ENCODE results near the gene TAF3.
A peak's percentile ranks its signal among the peaks of the same experiment; 100 is the strongest.

TAF3 gene

GRCh38 chr10:8048281-8049008 lies 230.1 kb downstream of the TAF3 start:
- no peak for DNase-seq (ENCODE audit: low read depth)

DNA sequence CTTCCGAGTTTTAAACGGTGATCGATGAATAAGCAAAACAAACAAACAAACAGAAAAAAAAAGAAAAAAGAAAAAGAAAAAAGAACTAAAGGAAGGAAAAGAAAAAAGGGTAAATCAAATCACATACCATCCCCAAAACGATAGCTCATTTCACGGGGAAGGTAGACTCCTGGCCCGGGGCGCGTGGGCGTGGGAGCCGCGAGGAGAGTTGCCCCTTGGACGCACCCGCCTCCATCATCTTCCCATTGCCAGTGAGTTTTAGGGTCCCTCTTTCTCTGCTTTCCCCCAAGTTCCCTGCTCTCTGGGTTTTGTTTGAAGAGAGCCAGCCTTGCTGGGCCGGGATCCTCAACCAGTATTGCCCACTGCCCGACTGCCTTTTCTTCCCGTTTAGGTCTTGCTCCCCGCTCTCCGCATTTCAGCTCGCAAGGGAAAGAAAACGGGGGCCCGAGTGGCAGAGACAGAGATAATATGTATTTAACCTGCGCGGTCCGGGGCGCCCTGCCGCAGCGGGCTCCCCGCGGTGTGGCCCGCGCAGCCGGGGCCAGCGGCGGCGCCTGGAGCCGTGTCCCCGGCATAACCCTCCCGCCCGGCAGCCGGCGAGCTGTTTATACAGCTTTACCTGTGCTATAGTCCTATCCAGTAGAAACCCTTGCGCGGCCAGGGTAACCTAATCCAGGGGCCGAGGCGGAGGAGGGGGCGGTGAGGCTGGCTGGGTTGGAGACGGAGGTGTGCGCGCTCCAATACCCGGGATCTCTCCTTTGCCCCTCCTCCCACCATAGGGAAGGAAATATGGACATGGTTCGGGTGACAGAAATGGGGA lies 230.9 kb downstream of the TAF3 start:
- DNase-seq (ENCODE audit: low read depth) = no peak

GRCh38 chr10:8049865-8050555 lies 231.7 kb downstream of the TAF3 start:
- no peak for DNase-seq (ENCODE audit: low read depth)

- no peak for DNase-seq (ENCODE audit: low read depth)
Measured at GRCh38 chr10:8050556-8051108, 232.3 kb downstream of the TAF3 start.

GRCh38 chr10:8051109-8051821 lies 233.0 kb downstream of the TAF3 start:
- no peak for DNase-seq (ENCODE audit: low read depth)

DNA sequence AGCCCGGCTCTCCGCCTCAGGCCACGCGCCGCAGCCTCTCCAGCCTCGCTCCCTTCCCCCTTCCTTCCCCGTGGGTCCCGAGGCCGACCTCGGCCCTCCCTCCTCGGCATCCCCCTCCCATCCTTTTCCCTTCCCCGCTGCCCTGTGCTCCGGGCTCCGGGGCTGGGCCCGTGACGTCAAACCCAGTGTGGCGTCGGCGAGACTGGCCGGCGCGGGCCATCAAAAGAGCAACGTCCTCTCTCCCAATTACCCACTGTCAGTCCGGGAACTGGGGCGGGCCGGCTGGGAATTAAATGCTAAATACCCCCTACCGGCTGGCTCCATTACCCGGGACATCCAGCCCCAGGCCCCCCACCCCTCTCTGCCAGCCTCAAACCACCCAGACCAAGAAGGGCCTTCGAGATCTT lies 233.5 kb downstream of the TAF3 start:
- DNase-seq (ENCODE audit: low read depth) = no peak

DNA sequence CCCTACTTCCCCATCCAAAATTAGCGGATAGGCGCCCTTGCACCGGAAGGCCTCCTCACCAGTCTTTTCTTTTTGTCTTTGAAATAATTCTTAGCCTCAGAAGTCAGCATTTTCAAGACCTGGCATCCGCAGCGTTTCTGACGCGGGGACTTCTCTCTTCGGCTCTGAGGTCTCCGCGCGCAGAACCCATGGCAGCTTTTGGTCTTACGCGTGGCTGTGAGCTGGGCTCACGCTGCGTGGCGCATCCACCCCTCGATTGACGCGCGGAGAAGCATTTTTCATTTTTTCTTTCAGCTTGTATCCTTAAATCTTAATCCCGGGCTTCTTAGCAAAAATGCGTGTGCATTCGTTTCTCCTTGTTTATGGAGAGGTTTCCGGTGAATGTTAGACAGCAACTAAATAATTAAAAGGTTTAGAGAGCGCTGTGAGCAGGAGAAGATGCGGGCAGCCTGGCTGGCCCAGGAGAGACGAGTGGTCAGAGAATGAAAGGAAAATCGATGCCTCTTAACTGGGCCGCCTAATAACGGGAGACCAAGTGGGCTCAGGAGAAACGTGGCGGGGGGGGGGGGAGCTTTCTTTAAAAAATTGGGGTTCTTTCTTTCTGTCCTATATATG lies 234.1 kb downstream of the TAF3 start:
- DNase-seq (ENCODE audit: low read depth) = no peak

DNA sequence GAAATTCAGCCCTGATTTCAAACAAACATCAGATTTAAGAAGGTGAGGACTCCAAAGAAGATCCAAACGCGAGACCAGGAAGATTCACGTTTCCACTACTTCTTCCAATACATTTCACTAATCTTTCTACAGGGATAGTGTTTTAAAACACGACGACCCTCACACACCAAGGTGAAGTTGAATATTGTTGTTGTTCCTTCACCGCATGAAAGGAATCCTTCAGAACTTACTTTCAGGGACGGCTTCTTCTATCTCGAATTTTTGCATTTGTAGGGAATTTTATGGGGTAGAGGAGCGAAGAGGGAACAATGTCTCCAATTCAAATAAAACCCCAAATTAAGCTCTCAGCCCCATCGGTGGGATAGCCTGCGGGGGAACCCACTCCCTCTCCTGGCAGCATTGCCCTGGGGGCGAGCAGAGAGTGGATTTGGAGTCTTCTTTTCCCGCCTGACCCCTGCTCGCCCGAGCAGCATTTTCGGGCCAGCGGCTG lies 234.7 kb downstream of the TAF3 start:
- DNase-seq (ENCODE audit: low read depth) = no peak

DNA sequence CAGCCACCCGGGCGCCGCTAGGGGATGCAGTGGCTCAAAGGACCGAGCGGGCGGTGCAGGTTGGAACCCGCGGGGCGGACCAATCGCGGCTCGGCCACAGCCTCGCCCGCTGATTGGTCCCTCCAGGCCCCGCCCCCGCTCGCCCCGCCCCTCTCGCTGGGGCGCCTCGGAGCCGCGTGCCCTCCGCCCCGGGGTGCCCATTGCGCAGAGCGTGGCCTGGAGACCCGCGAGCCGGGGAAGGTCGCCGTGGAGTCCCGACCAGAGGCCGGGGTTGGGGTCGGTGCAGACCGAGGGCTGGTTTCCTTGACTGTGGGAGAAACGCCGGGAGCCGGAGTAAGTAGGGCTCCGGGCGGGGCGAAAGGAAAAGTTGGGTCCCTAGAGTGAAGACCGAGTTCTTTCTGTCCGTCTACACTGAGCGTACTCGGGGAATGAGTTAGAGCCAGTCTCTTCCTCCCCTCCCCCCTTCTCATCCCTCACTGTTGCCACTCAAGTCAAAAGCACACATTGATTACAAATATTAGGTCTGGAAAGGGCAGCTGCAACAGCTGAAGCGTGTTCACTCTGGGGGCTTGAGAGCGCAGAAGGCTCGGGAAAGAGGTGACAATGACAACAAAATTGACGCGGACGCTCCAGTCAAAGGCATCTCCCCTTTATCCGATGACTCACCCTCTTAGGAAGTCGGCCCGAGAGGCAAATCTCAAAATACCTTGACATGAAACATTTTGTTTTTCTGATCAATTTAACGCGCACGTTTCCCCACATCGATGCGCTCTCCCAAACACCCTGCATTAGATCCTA lies 235.3 kb downstream of the TAF3 start:
- DNase-seq (ENCODE audit: low read depth) = peak; percentile 97

GRCh38 chr10:8054244-8054493 lies 235.9 kb downstream of the TAF3 start:
- DNase-seq (ENCODE audit: low read depth) = no peak

DNA sequence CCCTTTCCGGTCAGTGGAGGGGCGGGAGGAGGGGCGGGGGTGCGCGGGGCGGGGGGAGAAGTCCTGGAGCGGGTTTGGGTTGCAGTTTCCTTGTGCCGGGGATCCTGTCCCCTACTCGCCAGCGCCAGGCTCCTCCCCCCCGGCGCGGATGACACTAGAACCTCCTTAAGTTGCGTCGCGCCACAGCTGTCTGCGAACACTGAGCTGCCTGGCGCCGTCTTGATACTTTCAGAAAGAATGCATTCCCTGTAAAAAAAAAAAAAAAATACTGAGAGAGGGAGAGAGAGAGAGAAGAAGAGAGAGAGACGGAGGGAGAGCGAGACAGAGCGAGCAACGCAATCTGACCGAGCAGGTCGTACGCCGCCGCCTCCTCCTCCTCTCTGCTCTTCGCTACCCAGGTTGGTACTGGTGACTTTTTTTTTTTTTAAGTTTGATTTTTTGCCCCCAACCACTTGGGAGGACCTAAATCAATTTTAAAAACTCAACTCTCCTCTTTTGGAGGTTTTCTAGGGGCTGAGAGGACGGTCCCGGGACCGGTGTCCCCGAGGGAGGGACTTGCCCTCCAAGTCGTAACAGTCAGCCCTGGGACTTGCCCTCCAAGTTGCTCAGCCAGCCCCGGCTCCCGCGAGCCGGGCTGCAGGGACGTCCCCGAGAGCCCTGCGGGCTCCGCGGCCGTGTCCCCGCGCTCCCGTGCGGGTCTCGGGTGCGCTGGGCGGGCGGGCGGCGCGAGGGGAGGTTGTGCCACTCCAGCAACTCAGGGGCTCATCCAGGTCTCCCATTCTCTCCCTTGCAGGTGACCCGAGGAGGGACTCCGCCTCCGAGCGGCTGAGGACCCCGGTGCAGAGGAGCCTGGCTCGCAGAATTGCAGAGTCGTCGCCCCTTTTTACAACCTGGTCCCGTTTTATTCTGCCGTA lies 236.4 kb downstream of the TAF3 start, which contains the start of gene GATA3:
Gene GATA3, plus strand, starts transcription at position 195 of the 914 bp plus-strand sequence. CDS start 968 bp downstream, outside the sequence.
- peak; percentile 84 for DNase-seq (ENCODE audit: low read depth)

DNA sequence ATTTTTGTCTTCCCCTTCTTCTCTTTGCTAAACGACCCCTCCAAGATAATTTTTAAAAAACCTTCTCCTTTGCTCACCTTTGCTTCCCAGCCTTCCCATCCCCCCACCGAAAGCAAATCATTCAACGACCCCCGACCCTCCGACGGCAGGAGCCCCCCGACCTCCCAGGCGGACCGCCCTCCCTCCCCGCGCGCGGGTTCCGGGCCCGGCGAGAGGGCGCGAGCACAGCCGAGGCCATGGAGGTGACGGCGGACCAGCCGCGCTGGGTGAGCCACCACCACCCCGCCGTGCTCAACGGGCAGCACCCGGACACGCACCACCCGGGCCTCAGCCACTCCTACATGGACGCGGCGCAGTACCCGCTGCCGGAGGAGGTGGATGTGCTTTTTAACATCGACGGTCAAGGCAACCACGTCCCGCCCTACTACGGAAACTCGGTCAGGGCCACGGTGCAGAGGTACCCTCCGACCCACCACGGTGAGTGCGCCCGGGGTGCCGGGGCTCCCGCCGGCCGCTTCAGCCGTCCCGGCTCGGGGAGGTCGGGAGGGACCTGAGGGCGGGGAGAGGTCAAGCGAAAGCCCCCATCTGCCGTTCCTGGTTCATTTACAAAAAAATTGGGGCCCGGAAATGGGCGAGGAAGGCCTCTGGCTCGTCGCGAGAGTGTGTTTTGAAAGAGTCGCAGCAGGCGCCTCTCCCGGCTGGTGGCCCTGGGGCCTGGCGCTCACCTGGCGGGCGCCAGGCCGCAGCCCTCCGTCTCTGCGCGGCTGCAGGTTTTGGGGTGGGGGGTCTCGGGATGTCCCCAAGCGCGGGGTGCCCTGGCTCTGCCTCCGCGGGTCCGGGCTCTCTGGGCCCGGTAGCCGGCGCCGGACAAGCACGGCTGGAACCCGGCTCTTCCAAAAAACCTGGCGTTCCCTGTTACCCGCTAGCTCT lies 237.4 kb downstream of the TAF3 start:
- no peak for DNase-seq (ENCODE audit: low read depth)

GRCh38 chr10:8056378-8056777 lies 238.1 kb downstream of the TAF3 start:
- no peak for DNase-seq (ENCODE audit: low read depth)

GRCh38 chr10:8056871-8057331 lies 238.6 kb downstream of the TAF3 start:
- no peak for DNase-seq (ENCODE audit: low read depth)

DNA sequence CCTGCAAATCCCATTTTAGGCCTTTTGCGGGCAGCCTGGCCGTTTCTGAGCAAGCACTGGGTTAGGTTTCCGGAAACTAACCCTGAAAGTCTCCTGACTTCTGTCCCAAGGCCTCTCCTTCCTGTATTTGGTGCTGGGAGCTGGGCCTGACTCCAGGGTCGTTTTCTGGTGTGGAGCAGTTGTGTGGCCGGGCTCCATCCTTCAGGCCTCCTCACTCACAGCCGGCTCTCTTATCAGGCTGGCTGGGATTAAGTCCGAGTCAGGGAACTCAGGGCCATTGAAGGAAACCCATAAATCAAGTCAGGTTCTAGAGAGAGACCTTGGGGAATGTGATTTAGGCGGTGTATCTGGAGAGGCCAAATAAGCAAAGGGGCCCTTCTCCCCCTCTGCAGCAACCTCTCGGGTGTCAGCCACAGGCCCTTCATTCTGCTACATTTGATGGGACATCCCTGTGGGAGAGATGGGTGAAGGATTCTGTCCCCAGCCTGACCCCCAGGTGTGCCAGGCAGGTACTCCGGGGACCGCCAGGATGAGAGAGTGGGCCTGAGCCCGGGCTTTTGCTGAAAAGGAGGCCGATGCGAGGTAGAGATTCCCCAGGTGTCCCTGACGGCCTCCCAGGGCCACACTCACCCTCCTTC lies 239.4 kb downstream of the TAF3 start:
- DNase-seq (ENCODE audit: low read depth) = no peak

DNA sequence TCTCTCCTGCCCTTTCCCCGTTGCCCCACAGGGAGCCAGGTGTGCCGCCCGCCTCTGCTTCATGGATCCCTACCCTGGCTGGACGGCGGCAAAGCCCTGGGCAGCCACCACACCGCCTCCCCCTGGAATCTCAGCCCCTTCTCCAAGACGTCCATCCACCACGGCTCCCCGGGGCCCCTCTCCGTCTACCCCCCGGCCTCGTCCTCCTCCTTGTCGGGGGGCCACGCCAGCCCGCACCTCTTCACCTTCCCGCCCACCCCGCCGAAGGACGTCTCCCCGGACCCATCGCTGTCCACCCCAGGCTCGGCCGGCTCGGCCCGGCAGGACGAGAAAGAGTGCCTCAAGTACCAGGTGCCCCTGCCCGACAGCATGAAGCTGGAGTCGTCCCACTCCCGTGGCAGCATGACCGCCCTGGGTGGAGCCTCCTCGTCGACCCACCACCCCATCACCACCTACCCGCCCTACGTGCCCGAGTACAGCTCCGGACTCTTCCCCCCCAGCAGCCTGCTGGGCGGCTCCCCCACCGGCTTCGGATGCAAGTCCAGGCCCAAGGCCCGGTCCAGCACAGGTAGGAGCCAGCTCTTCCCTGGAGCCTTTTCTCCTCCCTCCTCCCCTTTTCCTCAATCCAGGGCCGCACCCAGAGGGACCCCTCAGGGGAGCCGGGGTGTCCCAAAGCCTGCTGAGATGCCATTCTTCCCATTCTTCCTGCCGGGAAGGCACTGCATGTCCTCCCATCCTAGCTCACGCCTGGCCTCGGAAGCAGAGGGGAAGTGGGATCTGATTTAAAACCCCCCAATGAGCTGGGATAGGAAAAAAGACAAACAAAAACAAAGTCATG lies 240.2 kb downstream of the TAF3 start:
- no peak for DNase-seq (ENCODE audit: low read depth)
